Measurements from ENCODE around the gene PEPD.

The PEPD gene

GRCh38 chr19:33432446-33433170 is 89.0 kb downstream of the PEPD start:
- TF ChIP-seq, protein P1, sequence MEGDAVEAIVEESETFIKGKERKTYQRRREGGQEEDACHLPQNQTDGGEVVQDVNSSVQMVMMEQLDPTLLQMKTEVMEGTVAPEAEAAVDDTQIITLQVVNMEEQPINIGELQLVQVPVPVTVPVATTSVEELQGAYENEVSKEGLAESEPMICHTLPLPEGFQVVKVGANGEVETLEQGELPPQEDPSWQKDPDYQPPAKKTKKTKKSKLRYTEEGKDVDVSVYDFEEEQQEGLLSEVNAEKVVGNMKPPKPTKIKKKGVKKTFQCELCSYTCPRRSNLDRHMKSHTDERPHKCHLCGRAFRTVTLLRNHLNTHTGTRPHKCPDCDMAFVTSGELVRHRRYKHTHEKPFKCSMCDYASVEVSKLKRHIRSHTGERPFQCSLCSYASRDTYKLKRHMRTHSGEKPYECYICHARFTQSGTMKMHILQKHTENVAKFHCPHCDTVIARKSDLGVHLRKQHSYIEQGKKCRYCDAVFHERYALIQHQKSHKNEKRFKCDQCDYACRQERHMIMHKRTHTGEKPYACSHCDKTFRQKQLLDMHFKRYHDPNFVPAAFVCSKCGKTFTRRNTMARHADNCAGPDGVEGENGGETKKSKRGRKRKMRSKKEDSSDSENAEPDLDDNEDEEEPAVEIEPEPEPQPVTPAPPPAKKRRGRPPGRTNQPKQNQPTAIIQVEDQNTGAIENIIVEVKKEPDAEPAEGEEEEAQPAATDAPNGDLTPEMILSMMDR (IDR thresholded peaks at IDR 0.05; ENCODE audit: insufficient read depth, low read depth, low read length, missing control alignments): no peak
- DNase-seq (ENCODE audit: low read depth): no peak
- H3K4me3 ChIP-seq (ENCODE audit: low read length): no peak overlapping the region

GRCh38 chr19:33432015-33432414 is 89.6 kb downstream of the PEPD start:
- H3K4me3 ChIP-seq (ENCODE audit: low read length): no peak overlapping the region
- DNase-seq (ENCODE audit: low read depth): no peak
- TF ChIP-seq, protein P1 (IDR thresholded peaks at IDR 0.05; ENCODE audit: insufficient read depth, low read depth, low read length, missing control alignments): no peak

GRCh38 chr19:33430674-33431277 is 90.8 kb downstream of the PEPD start:
- TF ChIP-seq, protein P1 (IDR thresholded peaks at IDR 0.05; ENCODE audit: insufficient read depth, low read depth, low read length, missing control alignments): peak; percentile 89
- peak; percentile 68 for DNase-seq (ENCODE audit: low read depth)
- H3K4me3 ChIP-seq (ENCODE audit: low read length): no peak overlapping the region

- no peak for DNase-seq (ENCODE audit: low read depth)
- H3K4me3 ChIP-seq (ENCODE audit: low read length): no peak overlapping the region
- TF ChIP-seq, protein P1 (IDR thresholded peaks at IDR 0.05; ENCODE audit: insufficient read depth, low read depth, low read length, missing control alignments): no peak
These were observed 91.5 kb downstream of the PEPD start for GRCh38 chr19:33429891-33430673.

- TF ChIP-seq, protein P1 (IDR thresholded peaks at IDR 0.05; ENCODE audit: insufficient read depth, low read depth, low read length, missing control alignments): no peak
- H3K4me3 ChIP-seq (ENCODE audit: low read length): no peak overlapping the region
- DNase-seq (ENCODE audit: low read depth): no peak
These were observed 92.9 kb downstream of the PEPD start for GRCh38 chr19:33428627-33429125.

DNA sequence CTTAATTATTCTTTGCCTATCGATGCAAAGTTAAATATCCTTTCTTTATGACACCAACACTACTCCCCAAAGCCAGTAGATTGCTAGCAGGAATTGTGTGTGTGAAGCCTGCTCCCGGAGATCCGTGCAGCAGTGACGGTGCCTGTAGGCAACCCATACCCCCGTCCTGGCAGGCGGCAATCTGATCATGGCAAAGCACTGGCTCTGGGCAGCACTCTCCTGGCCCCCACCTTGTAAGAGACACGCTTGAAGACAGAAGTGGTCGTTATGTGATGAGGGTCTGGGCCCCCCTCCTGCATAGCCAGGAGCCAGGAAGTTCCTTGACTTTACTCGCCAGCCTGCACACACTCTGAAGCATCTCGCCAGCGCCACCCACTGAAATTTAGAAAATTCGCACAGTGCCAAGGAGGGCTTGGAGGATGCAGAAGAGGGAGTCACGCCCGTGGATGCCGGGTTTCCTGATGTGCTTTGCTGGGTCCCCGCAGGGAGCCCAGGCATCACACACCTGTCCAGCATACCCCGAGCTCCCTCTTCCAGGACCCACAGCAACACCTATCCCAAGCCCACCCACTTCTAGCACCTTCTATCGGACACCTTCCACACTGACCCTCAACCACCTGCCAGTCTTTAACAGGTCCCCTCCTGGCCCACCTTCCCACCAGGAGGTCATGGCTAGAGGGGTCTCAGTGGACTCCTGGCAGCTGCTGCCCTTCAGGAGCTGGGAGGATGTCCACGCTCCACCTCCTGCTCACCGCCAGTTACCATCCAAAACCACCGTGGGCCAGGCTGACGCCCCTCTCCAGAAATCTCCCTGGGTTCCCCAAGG is 93.6 kb downstream of the PEPD start:
- TF ChIP-seq, protein P1 (IDR thresholded peaks at IDR 0.05; ENCODE audit: insufficient read depth, low read depth, low read length, missing control alignments): no peak
- no peak overlapping the region for H3K4me3 ChIP-seq (ENCODE audit: low read length)
- no peak for DNase-seq (ENCODE audit: low read depth)
